ENCODE measurements around the gene KNDC1. TPM values are rescaled to one million over a fixed set of nuclear protein-coding genes. Genes with fewer than 3 reads are reported as not detected.
"Not testable (repeated sequence)": the region's sequence is repeated elsewhere in the genome, so short reads cannot be mapped to it uniquely, and the experiment has no call there.

Gene KNDC1
- total RNA-seq, 1 experiment from 2014 or later = 0.39 TPM

DNA sequence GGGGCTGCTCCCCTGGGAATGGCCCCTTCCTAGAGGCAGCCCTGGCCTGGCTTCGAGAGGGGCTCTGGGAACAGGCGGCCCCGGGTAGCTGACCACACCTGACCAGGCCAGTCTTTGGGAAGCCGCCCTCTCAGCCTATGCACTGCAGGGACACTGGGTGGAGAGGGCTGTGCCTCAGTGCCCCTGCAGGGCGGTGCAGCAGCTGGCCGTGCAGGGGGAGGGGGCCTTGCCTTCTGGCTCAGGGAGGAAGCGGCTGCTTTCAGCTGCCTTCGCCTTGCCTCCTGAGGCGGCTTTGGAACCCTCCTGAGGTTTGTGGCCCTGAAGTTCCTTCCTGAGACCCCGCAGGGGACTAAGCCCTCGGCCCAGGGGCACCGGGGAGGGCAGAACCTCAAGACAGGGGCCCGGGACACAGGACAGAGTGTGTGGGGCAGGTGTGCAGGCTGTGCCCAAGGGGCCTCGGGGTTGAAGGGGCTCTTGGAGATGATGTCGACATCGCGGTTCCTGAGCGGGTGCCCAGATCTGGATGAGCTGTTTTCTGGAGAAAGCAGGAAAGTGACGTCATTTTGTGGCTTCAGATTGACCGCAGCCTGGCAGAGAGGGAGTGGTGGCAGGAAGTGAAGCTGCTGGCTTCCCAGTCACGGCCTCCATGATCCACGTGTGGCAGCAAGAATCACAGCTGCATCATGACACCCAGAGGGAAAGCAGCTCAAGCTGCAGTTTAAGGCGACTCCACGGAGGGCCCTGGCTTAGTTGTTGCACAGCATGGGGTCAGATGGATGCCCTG, 99.0 kb downstream of the KNDC1 start:
- DNase-seq (ENCODE audit: low spot score) = peak; percentile 100

DNA sequence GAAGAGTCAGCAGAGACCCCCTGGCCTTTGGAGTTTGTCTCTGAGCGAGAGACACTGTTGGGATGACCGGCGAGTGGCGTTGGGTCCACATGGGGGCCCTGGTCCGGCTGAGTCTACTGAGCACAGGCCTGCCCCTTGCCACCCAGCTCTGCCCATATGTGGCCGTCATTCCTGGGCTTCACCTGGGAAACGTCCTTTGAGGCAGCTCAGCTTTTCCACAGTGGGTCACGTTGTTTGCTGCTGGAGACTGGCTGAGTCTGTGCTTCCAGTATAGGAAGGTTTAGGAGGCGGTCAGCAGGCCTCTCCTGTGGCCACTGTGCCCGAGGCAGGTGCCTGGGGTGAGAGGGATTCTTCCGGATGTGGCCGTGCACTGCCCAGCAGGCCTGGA, 99.6 kb downstream of the KNDC1 start:
- no peak for DNase-seq (ENCODE audit: low spot score)

DNA sequence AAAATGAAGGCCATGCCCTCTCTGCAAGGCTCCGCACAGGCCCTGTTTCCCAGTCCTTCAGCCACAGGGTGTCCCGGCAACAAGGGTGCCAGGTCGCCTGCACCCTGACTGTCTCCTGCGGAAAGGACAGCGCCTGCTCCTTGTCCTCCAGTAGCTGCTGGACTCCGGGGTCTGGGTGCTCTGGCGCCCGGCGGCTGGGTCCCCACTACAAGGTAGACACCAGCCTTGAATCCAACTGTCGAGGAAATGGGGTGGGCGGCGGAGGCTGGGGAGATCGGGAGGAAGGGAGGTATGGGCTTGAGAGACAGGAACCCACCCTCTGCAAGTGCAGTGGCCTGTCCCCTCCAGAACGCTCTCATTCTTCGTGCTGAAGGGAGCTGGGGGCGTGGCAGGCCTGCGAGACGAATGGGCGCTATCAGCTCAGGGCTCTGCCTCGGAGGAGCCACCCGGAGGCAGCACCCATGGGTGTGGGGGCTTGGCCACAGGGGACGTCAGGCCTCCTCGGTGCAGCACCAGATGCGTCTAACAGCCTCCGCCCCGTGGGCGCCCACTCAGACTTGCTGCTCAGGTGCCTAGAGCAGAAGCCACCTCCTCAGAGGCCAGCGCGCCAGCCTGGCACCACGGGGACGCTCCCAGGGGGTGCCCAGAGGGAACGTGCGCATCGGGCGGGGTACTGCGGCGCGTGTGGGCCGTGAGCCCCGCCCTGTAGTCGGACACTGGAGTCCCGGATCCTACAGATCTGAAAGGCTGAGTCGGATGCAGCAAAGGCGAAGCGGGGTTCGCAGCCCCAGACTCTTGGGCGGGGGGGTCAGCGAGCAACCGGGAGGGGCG, 101.1 kb downstream of the KNDC1 start:
- DNase-seq (ENCODE audit: low spot score) = peak; percentile 20

DNA sequence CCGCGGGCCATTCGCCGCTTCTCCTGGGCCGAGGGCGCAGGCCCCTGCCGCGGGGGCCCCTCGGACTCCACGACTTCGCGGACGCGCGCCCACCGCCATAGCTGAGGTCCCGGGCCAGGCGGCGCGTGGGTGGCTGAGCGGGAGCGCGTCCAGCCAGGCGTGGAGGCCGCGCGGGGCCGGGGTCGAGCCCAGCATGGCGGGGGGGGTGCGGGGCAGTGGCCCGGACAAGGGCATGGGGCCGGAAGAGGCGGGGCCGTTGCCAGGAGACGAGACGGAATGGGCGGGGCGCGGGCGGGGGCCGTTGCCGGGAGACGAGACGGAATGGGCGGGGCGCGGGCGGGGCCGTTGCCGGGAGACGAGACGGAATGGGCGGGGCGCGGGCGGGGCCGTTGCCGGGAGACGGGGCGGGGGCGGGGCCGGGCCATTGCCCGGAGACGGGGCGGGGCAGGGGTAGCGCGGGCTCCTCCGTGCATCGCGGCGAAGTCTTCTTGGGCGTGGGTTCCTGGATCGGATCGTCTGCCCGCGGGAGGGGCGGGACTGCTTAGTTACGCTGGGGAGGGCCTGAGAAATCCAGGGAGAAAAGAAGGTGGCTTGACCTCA, 101.8 kb downstream of the KNDC1 start:
- DNase-seq (ENCODE audit: low spot score) = peak; percentile 40

DNA sequence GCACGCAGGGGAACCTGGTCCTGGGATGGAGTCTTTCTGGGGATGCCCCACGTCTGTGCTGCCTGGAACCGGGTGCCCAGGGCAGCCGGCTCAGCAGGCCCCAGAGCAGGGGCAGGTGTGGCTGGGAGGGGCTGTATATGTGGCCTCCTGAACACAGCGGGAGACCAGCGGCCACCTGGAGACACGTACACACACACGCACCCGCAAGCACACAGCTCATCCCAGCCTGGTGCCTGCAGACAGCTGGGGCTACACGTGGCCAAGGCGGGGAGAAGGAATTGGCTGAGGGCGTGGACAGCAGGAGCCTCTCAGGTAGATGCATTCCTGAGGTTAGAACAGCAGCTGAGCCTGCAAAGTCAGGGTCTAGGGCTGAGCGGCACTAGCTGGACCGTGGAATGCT, 102.7 kb downstream of the KNDC1 start:
- DNase-seq (ENCODE audit: low spot score) = no peak

DNA sequence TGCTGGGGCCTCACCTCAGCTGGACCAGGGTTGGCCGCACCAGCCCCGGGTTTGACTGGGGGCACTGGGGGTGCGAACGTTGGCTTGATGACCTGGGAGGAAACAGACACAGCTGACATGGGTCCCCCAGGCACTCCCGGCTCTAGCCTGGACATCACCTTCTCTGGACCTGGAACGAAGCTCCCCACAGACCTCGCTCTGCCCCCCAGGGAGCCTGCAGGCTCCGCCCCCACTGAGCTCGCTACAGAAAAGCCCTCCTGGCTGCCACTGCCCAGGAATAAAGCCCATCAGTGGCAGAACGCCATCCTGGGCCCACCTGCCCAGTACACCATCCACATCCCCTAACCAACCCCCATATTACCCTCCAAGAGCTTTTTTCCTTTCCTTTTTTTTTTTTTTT, 103.7 kb downstream of the KNDC1 start:
- DNase-seq (ENCODE audit: low spot score) = no peak

DNA sequence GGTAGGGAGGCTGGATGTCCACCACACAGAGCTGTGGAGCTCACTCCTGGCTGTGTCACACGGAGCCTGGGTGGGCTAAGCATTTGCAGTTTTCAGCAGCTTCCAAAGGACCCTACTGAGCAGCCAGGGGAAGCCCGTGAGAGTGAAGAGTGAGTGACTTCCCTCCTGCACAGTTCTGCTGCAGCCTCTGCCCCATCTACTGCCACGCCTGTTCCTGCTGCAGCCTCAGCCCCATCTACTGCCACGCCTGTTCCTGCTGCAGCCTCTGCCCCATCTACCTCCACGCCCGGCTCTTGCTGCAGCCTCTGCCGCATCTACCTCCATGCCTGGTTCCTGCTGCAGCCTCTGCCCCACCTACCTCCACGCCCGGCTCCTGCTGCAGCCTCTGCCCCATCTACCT, 104.4 kb downstream of the KNDC1 start:
- no peak for DNase-seq (ENCODE audit: low spot score)

DNA sequence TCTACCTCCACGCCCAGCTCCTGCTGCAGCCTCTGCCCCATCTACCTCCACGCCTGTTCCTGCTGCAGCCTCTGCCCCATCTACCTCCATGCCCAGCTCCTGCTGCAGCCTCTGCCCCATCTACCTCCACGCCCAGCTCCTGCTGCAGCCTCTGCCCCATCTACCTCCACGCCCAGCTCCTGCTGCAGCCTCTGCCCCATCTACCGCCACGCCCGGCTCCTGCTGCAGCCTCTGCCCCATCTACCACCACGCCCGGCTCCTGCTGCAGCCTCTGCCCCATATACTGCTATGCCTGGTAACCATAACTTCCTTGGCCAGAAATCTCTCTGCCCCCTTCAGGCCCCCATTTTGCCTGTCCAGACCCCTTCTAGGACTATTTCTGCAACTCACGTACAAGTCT, 105.0 kb downstream of the KNDC1 start:
- not testable (repeated sequence) for DNase-seq (ENCODE audit: low spot score)

DNA sequence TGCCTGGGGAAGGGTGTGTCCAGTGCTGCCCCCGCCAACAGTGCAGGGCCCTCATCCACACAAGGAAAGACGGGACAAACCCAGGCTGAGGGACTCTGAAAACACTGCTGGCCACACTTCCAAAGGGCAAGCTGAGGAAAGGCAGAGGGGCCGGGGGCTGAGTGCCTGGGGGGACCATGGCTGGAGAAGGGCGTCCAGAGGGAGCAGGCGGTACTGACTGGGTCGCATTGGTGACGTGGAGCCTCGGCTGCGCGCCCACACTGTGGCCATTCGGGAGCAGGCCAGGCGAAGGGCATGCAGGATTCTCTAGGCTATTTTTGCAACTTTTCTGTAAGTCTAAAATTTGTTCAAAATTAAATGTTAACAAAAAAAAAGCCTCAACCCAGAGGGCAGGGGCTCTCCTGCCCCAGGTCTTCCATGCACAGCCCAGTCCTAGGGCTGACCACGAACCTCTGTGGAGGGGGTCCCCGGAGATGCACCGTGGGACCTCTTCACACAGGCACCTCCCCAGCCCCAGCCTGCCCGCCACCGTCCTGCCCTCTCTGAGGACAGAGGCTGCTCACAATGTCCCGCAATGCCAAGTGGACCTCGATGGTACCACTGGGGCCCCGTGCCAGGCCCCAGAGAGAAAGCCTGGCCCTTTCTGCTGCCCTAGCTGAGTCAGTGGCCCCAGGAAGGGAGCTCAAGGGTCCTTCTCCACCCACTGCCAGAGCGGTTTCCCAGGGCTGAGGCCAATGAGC, 106.2 kb downstream of the KNDC1 start:
- DNase-seq (ENCODE audit: low spot score) = no peak

DNA sequence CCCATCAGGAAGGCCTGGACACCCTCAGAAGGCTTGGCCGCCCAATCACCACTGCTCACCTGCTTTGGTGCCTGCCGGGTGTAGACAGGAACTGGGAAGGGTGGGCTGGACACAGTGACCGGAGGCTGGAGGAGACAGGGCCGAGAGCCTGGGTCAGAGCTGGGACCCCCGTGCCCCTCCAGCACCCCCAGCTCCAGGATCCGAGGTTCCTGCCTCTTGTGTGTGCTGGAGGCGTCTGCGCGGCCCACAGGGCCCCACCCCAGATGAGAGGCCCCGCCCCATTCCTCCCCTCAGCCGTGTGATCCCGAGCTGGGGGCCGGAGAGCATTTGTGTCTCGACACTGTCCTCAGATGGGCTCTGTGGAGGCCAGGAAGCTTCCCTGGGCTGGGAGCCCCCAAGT, 107.3 kb downstream of the KNDC1 start:
- no peak for DNase-seq (ENCODE audit: low spot score)

DNA sequence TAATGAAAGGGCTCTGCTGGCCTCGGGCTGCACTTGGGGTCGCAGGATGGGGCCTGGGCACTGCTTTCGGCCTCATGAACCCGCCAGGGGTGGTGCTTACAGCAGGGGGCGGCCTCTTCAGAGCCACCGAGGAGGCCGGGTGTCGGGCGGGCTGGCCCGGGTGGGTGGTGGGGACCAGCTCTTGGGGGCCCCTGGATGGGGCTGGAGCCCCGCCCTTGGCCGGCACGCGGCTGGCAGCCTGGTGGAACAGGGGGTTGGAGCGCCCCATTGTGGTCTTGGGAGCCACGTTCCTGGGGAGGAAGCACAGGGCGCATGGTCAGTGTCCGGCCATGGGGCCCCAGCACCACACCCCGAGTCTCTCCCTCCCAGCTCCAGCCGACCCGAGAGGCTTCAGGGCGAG, 107.8 kb downstream of the KNDC1 start:
- DNase-seq (ENCODE audit: low spot score) = no peak

DNA sequence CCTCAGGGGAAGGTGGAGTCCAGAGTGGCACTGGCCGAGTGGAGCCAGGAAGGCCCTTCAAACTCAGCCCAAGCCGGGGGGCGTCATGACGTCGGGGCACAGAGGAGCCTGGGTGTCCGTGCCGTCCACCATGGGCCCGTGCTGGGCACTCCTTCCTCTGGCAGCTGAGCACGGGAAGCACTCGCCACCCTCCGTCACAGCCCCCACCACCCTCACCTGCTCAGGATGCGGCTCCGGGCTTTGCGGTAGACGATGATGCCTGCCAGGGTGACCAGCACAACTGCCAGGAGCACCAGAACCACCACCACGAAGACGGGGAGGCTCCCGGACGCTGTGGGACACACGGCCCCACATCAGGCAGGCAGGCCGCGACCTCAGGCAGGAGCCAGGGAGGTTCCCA, 108.5 kb downstream of the KNDC1 start:
- no peak for DNase-seq (ENCODE audit: low spot score)

DNA sequence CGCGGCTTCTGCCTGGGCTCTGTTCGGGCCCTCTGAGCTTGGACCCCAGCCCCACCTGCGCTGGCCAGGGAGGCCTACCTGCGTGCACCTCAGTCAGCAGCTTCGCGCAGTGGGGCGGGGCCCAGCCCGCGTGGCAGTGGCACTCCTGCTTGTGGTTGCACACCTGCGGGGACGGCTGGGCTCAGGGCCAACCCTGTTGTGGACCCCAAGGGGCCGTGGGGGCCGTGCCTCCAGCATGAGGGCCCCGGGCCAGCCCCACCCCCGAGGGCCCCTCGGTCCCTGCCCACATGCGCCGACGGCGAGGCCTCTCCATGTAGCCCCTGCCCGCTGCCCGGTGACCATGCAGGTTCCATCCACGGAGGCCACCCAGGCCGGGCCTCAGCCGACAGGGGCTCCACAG, 109.3 kb downstream of the KNDC1 start:
- DNase-seq (ENCODE audit: low spot score) = no peak

DNA sequence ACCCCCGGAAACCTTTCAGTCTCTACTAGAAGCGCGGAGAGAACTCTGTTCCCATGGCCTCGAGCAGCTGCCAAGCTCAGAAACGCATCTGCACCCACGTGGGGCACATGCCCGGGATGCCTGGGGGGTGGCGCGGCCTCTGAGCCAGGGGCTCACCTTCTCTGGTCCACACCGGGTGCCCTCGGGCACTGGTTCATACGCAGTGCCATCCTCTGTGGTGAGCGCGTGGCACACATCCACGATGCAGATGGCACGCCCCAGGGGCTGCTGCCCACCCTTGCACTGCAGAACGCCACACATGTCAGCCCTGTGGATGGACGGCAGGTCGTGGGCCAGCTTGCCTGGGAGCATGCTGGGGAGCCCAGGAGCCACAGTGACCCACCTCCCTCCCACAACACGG, 110.2 kb downstream of the KNDC1 start:
- no peak for DNase-seq (ENCODE audit: low spot score)

DNA sequence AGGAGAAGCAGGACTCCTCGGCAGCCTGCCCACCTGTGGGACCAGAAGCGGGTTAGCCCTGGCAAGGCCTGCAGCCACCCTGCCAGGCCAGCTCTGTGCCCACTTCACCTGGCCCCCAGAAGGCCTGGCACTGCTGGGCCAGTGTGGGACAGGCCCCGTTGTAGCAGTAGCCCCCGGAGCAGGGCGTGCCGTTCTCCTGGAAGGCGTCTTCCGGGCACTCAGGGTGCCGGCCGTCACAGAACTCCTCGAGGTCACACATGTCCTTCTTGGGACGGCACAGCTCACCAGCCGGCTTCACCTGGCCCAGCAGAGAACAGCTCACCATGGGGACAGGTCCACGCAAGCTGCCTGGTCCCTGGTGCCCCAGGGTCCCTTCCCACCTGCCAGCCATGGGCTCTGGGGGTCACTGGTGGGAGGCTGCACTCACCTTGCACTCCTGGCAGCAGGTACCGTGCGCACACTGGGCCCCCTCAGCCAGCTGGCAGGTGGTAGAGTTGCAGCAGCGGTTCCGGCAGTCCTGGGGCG, 110.8 kb downstream of the KNDC1 start:
- no peak for DNase-seq (ENCODE audit: low spot score)

DNA sequence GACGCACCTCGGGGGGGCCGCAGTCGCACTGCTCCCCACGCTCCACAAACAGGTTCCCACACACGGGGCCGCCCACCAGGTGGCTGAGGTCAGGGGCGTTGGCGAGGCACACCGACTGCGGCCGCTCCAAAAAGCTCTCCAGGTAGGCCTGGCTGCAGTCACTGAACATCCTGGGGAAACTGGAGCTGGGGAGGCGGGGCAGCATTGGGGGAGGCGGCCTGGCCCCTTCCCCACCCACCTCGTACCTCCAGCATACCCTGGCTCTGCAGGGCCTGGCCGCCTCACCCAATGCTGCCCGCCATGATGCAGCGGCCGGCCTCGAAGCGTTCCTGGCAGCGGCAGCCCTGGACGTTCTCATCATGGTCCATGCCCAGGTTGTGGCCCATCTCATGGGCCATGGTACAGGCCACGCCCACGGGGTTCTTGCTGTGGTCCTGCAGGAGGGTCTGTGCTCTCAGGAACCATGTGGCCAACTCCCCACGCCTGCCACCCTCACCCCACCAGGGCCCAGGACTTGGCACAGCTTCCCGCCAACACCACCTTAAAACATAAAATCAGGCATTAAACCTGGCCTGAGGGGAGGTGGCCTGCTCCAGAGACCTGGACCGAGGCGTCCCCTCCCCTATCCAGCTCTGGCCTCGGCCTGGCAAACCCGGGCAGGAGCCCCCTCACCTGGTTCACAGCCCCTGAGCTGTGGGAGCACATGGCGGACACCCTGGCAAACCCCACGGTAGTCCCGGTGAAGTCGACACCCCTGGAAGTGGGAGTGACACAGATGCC, 111.7 kb downstream of the KNDC1 start:
- no peak for DNase-seq (ENCODE audit: low spot score)

DNA sequence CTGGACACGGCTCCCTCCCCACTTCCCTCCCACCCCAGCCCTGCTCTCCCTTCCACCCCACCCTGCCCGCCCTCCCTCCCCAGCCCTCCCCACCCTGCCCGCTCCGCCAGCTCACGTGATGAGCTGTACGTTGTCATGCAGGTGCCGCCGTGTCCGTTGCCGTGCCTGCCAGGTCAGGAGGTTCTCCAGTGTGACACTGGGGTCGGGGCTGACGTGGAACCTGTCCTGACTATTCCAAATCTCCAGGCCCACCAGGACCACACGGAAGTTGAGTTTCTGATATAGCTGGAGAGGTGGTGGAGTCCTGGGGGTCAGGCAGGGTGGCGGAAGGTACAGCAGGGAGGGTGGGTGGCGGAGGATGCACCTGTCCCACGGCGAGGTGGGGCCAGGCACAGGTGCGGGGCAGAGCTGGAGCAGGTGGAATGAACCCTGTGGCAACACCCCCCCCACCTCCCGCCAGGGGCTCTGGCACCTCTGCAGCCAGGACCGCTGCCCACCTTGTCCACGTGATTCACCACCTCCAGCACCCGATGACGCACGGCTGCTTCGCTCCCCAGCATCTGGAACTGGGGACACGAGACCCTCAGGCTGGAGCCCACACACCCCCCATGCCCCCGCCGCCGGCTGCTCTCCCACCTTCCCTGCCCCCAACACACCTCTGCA, 112.4 kb downstream of the KNDC1 start:
- DNase-seq (ENCODE audit: low spot score) = no peak

DNA sequence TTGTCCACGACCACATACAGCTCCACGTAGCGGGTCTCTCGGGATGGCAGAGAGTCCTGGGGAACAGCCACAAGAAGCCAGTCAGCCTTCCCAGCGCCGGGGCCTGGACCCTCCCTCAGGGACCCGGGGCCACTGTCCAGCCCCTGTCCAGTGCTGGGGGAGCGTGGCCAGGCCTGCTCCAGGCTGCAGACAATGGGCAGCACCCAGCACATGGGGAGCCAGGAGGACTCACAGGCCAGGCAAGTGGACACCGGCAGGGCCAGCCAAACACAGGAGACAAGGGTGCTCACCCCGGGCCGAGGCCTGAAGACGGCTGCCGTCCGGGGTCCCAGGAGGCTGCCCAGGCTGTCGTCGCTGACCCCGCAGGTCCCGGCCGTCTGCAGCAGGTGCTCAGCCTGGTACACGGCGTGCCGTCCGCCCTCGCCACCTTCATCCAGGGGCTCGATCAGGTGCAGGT, 113.0 kb downstream of the KNDC1 start:
- no peak for DNase-seq (ENCODE audit: low spot score)

DNA sequence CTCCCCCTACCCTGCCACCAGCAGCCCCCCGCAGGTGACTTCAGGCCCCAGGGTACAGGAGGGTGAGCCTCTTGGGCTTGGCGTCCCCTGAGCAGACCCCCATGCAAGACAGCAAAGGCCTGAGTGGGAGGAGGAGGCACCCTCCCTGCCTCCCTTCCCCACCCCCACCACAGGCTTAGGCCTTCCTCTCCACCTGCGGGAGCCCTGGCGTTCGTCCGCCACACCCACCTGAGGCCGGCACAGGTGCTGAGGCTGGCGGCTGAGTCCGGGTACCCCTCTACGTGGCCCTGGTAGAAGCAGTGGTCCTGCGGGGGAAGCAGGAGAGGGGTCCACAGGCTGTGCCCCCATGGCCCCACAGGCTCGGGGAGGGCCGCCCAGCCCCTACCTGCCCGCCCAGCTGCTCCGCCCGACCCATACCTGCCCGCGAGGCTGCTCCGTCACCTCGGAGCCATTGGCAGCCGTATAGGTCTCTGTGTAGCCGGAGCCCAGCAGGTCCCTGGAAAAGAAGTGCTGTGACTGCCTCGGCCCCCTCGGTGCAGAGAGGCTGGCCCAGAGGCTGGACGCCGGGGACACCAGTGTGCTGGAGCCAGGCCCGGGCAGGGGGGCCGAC, 113.6 kb downstream of the KNDC1 start:
- no peak for DNase-seq (ENCODE audit: low spot score)

Data from H4 (cell line).